PC-3 (cell line): ENCODE data around the gene WDR7. TPM values are rescaled to one million over a fixed set of nuclear protein-coding genes. Genes with fewer than 3 reads are reported as not detected.

Source experiments
- ATAC-seq: fragments of 200-7000 bp; cut with Tn5 transposase; 2 replicates; pipeline ENCODE4 v1.9.1; 2020; ENCODE audit warnings: mild to moderate bottlenecking, moderate library complexity
- BruUV-seq: library from RNA; stranded (reverse); fragments of 400-500 nt; replicated peaks from 2 replicates; lab custom pipeline; 2021; lab: Mats Ljungman, UMichigan
- CTCF ChIA-PET: fragments of 300-600 bp; sonication (Branson Sonifier 250); formaldehyde crosslinking; loops from one replicate; lab custom pipeline; 2022; ENCODE audit warnings: antibody characterized with exemption; lab: Charles Lee
- POLR2A ChIA-PET: fragments of 300-600 bp; sonication (Branson Sonifier 250); formaldehyde crosslinking; loops from one replicate; lab custom pipeline; 2022; ENCODE audit warnings: antibody characterized with exemption; ENCODE audit not compliant: unreplicated experiment; lab: Charles Lee
- DNase-seq: peaks from one replicate; pipeline ENCODE4 v3.0.0-alpha.2; 2015
- H2AFZ ChIP-seq: fragments of 300-600 bp; sonication (generic); 2 replicates; pipeline ENCODE4 v1.6.0; 2016; ENCODE audit warnings: antibody characterized with exemption, low read length
- H3F3A ChIP-seq: fragments of 300-600 bp; sonication (generic); one replicate; pipeline ENCODE4 v1.6.0; 2017; ENCODE audit warnings: antibody characterized with exemption, low read length, control low read depth, mild to moderate bottlenecking; ENCODE audit not compliant: unreplicated experiment
- H3K27ac ChIP-seq: fragments of 300-600 bp; sonication (generic); 2 replicates; pipeline ENCODE4 v1.5.1; 2016; ENCODE audit warnings: mild to moderate bottlenecking, low read length
- H3K27me3 ChIP-seq: fragments of 300-600 bp; sonication (generic); 2 replicates; pipeline ENCODE4 v1.6.1; 2016; ENCODE audit warnings: low read length, mixed read lengths
- H3K36me3 ChIP-seq: fragments of 300-600 bp; sonication (generic); 2 replicates; pipeline ENCODE4 v1.6.1; 2016; ENCODE audit warnings: low read depth, mixed run types, low read length, mixed read lengths
- H3K4me1 ChIP-seq: fragments of 300-600 bp; sonication (generic); 2 replicates; pipeline ENCODE4 v1.5.1; 2016; ENCODE audit warnings: low read length; ENCODE audit not compliant: insufficient read depth
- H3K4me2 ChIP-seq: fragments of 300-600 bp; sonication (generic); 2 replicates; pipeline ENCODE4 v1.6.0; 2016; ENCODE audit warnings: low read length
- H3K4me3 ChIP-seq: fragments of 300-600 bp; sonication (generic); 2 replicates; pipeline ENCODE4 v1.5.1; 2016; ENCODE audit warnings: mild to moderate bottlenecking, low read length, mixed read lengths
- H3K79me2 ChIP-seq: fragments of 300-600 bp; sonication (generic); 2 replicates; pipeline ENCODE4 v1.6.1; 2017; ENCODE audit warnings: low read length, mixed read lengths
- H3K9ac ChIP-seq: fragments of 300-600 bp; sonication (generic); 2 replicates; pipeline ENCODE4 v1.6.0; 2016; ENCODE audit warnings: mild to moderate bottlenecking, low read length
- H3K9me2 ChIP-seq: fragments of 300-600 bp; sonication (generic); replicated peaks from 2 replicates; pipeline ENCODE4 v1.6.1; 2016; ENCODE audit warnings: mixed run types, low read length, mixed read lengths
- H3K9me3 ChIP-seq: fragments of 300-600 bp; sonication (generic); 2 replicates; pipeline ENCODE4 v1.6.1; 2016; ENCODE audit warnings: low read length, mixed read lengths
- H4K20me1 ChIP-seq: fragments of 300-600 bp; sonication (generic); 2 replicates; pipeline ENCODE4 v1.6.1; 2016; ENCODE audit warnings: low read length, mixed read lengths
- EZH2 ChIP-seq: fragments of 300-600 bp; sonication (generic); IDR thresholded peaks from one replicate; pipeline ENCODE4 v1.6.1; 2017; ENCODE audit warnings: antibody characterized with exemption, mild to moderate bottlenecking, low read length; ENCODE audit not compliant: unreplicated experiment
- EZH2phosphoT487 ChIP-seq: fragments of 300-600 bp; sonication (generic); IDR thresholded peaks from 2 replicates; pipeline ENCODE4 v1.6.1; 2018; ENCODE audit warnings: mild to moderate bottlenecking, antibody characterized with exemption, low read length, borderline replicate concordance
- intact Hi-C: fragments of 100-400 bp; cut with micrococcal nuclease; formaldehyde crosslinking; loops from 2 replicates; pipeline ENCODE4 v1.9.0; 2023
- total RNA-seq: library from RNA; depleted of rRNA; stranded (reverse); fragments of >200 nt; gene quantifications from 2 replicates; pipeline ENCODE4 v1.2.3, GENCODE V29; 2014
- TF ChIP-seq, protein P1 (sequence below): fragments of 300-600 bp; sonication (generic); conservative IDR thresholded peaks from 2 replicates; pipeline ENCODE4 v1.5.1; 2017; ENCODE audit warnings: antibody characterized with exemption, low read depth, mild to moderate bottlenecking, low read length

The WDR7 gene
- total RNA-seq, 1 experiment from 2014 or later: 16.0 TPM

DNA sequence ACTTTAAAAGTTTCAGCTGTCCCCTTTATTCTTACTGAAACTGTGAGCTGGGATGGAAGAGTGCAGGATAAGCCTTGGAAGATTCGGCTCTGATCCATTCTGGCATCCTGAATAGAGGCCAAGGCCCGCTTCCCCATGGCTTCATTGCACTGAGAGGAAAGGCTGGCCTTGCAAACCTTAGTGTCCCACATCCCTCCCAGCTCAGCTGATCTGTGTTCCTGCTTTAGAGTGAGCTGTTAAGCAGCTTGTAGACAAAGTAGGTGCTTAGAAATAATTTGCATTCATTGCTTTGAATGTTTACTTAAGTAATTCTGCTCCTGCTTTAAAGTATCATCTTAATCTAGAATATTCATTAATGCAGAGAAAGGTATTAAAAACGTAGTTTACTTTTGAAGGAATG is 326.1 kb downstream of the WDR7 start:
- no peaks in the 10 kb centered on the region for H3F3A ChIP-seq
- H3K4me1 ChIP-seq: no peaks in the 10 kb centered on the region
- ChIA-PET POLR2A (no interaction called here), CTCF (no interaction called here)
- DNase-seq (no peak), ATAC-seq (no peak)
- no peak overlapping the region for H2AFZ ChIP-seq
- BruUV-seq: no TSS peak
- H3K27me3 ChIP-seq: no peaks in the 10 kb centered on the region
- H3K4me2 ChIP-seq: no peak overlapping the region
- no peaks in the 10 kb centered on the region for H3K9me3 ChIP-seq
- H3K9me2 ChIP-seq: no peaks in the 10 kb centered on the region
- TF ChIP-seq, protein P1, sequence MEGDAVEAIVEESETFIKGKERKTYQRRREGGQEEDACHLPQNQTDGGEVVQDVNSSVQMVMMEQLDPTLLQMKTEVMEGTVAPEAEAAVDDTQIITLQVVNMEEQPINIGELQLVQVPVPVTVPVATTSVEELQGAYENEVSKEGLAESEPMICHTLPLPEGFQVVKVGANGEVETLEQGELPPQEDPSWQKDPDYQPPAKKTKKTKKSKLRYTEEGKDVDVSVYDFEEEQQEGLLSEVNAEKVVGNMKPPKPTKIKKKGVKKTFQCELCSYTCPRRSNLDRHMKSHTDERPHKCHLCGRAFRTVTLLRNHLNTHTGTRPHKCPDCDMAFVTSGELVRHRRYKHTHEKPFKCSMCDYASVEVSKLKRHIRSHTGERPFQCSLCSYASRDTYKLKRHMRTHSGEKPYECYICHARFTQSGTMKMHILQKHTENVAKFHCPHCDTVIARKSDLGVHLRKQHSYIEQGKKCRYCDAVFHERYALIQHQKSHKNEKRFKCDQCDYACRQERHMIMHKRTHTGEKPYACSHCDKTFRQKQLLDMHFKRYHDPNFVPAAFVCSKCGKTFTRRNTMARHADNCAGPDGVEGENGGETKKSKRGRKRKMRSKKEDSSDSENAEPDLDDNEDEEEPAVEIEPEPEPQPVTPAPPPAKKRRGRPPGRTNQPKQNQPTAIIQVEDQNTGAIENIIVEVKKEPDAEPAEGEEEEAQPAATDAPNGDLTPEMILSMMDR: no peak
- TF ChIP-seq EZH2 (no peak), EZH2phosphoT487 (no peak)
- no peaks in the 10 kb centered on the region for H4K20me1 ChIP-seq
- H3K4me3 ChIP-seq: no peak overlapping the region
- no peaks in the 10 kb centered on the region for H3K79me2 ChIP-seq
- H3K27ac ChIP-seq: no peak overlapping the region
- no peaks in the 10 kb centered on the region for H3K36me3 ChIP-seq
- intact Hi-C loops: no loop called here
- no peak overlapping the region for H3K9ac ChIP-seq

DNA sequence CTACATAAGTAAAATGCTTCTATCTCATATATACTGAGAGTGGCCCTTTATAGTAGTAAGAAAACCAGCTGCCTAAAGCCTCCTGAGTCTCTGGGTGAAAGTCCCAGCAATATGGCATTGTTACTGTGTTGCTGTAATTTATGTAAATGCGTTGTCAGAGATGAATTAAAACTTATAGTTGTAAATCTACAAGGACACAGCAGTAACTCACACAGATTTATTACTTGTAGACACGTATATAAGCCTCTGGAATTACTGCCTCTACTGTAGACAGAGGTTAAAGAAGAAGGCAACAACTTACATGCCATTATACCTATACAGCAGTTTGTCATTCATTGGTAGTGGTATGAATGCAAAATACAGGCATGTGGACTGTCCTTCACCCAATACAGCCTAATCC is 326.6 kb downstream of the WDR7 start:
- ChIA-PET POLR2A (no interaction called here), CTCF (no interaction called here)
- Histone ChIP-seq H3K4me2 (no peak overlapping the region), H3F3A (no peaks in the 10 kb centered on the region), H3K27me3 (no peaks in the 10 kb centered on the region), H3K4me3 (no peak overlapping the region), H3K27ac (no peak overlapping the region), H3K9me2 (no peaks in the 10 kb centered on the region), H2AFZ (no peak overlapping the region), H3K4me1 (no peaks in the 10 kb centered on the region), H4K20me1 (no peaks in the 10 kb centered on the region), H3K9ac (no peak overlapping the region), H3K36me3 (no peaks in the 10 kb centered on the region), H3K9me3 (no peaks in the 10 kb centered on the region), H3K79me2 (no peaks in the 10 kb centered on the region)
- TF ChIP-seq EZH2: no peak
- TF ChIP-seq, protein P1: no peak
- TF ChIP-seq EZH2phosphoT487: no peak
- intact Hi-C loops: no loop called here
- DNase-seq: no peak
- BruUV-seq: no TSS peak
- no peak for ATAC-seq

DNA sequence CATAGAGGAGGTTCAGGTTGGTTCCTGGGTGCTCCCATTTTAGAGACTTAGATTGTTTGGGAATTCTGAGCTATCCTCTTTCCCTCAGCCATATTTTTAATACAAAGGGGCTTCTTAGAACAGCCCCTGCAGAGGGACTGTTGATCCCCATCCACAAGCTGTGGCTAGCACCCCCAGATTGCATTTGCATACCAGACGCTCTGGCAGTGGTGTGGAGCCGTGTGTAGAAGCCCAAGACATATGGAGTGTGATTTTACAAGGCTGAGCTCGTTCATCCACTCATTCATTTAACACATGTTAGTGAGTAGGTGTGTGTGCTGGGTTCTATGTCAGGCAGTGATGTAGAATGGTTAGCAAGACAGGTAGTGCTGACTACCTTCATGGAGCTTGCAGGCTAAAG is 329.0 kb downstream of the WDR7 start:
- intact Hi-C loops: no loop called here
- CTCF ChIA-PET: no interaction called here

More for the DNA sequence above, 329.0 kb downstream of the WDR7 start:
- H3K9me3 ChIP-seq: no peaks in the 10 kb centered on the region
- DNase-seq (no peak), ATAC-seq (no peak)
- H3K27ac ChIP-seq: no peak overlapping the region
- H3K4me3 ChIP-seq: no peak overlapping the region
- no peaks in the 10 kb centered on the region for H3K36me3 ChIP-seq
- no peak overlapping the region for H2AFZ ChIP-seq
- POLR2A ChIA-PET: no interaction called here
- no TSS peak for BruUV-seq
- H3K4me2 ChIP-seq: no peak overlapping the region
- no peaks in the 10 kb centered on the region for H3K4me1 ChIP-seq
- no peaks in the 10 kb centered on the region for H3K27me3 ChIP-seq
- H3K9me2 ChIP-seq: no peaks in the 10 kb centered on the region
- H3F3A ChIP-seq: no peaks in the 10 kb centered on the region
- no peaks in the 10 kb centered on the region for H3K79me2 ChIP-seq
- H3K9ac ChIP-seq: no peak overlapping the region
- H4K20me1 ChIP-seq: no peaks in the 10 kb centered on the region
- TF ChIP-seq EZH2 (no peak), EZH2phosphoT487 (no peak)
- TF ChIP-seq, protein P1: no peak
